ENCODE data around the gene LMTK2. TPM values are rescaled to one million over a fixed set of nuclear protein-coding genes. Genes with fewer than 3 reads are reported as not detected.

LMTK2 gene
- total RNA-seq, 2 donors from 2014 or later, result 37.2 to 61.2 TPM

- DNase-seq, result no peak
- intact Hi-C loops (cut with DNase I), result no loop called here
- no peaks in the 10 kb centered on the region for H3K36me3 ChIP-seq
- H3K9me3 ChIP-seq, result no peaks in the 10 kb centered on the region
- no peak for TF ChIP-seq CTCF (IDR thresholded peaks at IDR 0.05)
- no peaks in the 10 kb centered on the region for H3K4me1 ChIP-seq
- H3K4me3 ChIP-seq, result no peak overlapping the region
- H3K27ac ChIP-seq, result no peak overlapping the region
- H3K27me3 ChIP-seq, result no peaks in the 10 kb centered on the region
- H3K9ac ChIP-seq (ENCODE audit: low read depth in 2 of 2, low read length in 2 of 2), result no peak overlapping the region
These were observed 126.1 kb downstream of the LMTK2 start for GRCh38 chr7:98232799-98233198.

GRCh38 chr7:98233219-98234070, 126.8 kb downstream of the LMTK2 start:
- Histone ChIP-seq H3K4me3 (no peak overlapping the region), H3K27ac (no peak overlapping the region), H3K36me3 (no peaks in the 10 kb centered on the region), H3K4me1 (no peaks in the 10 kb centered on the region), H3K27me3 (no peaks in the 10 kb centered on the region), H3K9me3 (no peaks in the 10 kb centered on the region), H3K9ac (ENCODE audit: low read depth in 2 of 2, low read length in 2 of 2) (no peak overlapping the region)
- no peak for TF ChIP-seq CTCF (IDR thresholded peaks at IDR 0.05)
- DNase-seq, result no peak
- intact Hi-C loops (cut with DNase I), result no loop called here

GRCh38 chr7:98234429-98235147, 127.9 kb downstream of the LMTK2 start:
- Histone ChIP-seq H3K4me1 (no peaks in the 10 kb centered on the region), H3K9ac (ENCODE audit: low read depth in 2 of 2, low read length in 2 of 2) (no peak overlapping the region), H3K36me3 (no peaks in the 10 kb centered on the region), H3K27me3 (no peaks in the 10 kb centered on the region), H3K9me3 (no peaks in the 10 kb centered on the region), H3K27ac (no peak overlapping the region), H3K4me3 (no peak overlapping the region)
- intact Hi-C loops (cut with DNase I), result no loop called here
- TF ChIP-seq CTCF (IDR thresholded peaks at IDR 0.05), result no peak
- no peak for DNase-seq

- H3K36me3 ChIP-seq, result no peaks in the 10 kb centered on the region
- intact Hi-C loops (cut with DNase I), result no loop called here
- DNase-seq, result no peak
These were observed 129.2 kb downstream of the LMTK2 start for GRCh38 chr7:98235901-98236300.

More at GRCh38 chr7:98235901-98236300, 129.2 kb downstream of the LMTK2 start:
- Histone ChIP-seq H3K9ac (ENCODE audit: low read depth in 2 of 2, low read length in 2 of 2) (no peak overlapping the region), H3K9me3 (no peaks in the 10 kb centered on the region), H3K4me1 (no peaks in the 10 kb centered on the region), H3K27ac (no peak overlapping the region), H3K4me3 (no peak overlapping the region), H3K27me3 (no peaks in the 10 kb centered on the region)
- no peak for TF ChIP-seq CTCF (IDR thresholded peaks at IDR 0.05)
